Subcutaneous adipose tissue (tissue), 4 donors: ENCODE data around the gene TEX35. TPM values are rescaled to one million over a fixed set of nuclear protein-coding genes. Genes with fewer than 3 reads are reported as not detected.

ENCODE experiments used
- total RNA-seq, 4 donors: library from RNA; depleted of rRNA; stranded (reverse); fragments of >200 nt; gene quantifications; one replicate each; pipeline ENCODE4 v1.1.0, GENCODE V29; 2016
- TF ChIP-seq, protein P1 (sequence below): fragments of 450-650 bp; IDR thresholded peaks from one replicate; pipeline ENCODE4 v1.5.1; 2016; ENCODE audit warnings: low read depth, mild to moderate bottlenecking, control low read depth, antibody characterized with exemption, moderate library complexity

TEX35 gene
- total RNA-seq, 4 donors from 2014 or later: not detected

DNA sequence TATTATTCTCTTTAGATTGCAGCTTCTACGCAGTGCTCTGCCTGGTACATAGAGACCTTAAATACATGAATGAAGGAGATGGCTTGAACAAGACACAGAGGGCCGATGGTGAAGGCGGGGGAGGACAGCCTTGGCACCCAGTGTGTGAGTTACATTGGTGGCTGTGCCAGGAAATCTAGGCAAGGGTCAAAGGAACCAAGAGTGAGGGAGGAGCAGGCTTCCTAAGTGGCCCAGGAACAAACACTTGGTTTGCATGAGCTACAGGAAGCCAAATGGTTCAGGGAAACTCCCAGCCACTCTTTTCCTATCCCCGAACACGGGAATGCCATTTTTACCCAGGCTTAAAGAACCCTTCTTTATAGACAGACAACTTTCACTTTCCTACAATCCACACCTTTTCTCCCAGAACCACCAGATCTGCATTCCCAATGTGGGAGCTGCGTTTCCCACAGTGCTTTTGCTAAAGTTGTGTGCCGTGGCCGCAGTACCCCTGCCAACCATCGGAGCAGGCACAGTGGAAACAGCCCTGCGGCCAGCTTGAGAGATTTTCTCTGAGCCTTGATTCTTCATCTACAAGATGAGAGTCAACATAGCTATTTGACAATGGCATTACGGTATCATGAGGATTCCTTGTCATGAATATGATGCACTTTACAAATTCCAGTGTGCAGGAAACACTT is 12.7 kb upstream of the TEX35 start:
- TF ChIP-seq, protein P1, sequence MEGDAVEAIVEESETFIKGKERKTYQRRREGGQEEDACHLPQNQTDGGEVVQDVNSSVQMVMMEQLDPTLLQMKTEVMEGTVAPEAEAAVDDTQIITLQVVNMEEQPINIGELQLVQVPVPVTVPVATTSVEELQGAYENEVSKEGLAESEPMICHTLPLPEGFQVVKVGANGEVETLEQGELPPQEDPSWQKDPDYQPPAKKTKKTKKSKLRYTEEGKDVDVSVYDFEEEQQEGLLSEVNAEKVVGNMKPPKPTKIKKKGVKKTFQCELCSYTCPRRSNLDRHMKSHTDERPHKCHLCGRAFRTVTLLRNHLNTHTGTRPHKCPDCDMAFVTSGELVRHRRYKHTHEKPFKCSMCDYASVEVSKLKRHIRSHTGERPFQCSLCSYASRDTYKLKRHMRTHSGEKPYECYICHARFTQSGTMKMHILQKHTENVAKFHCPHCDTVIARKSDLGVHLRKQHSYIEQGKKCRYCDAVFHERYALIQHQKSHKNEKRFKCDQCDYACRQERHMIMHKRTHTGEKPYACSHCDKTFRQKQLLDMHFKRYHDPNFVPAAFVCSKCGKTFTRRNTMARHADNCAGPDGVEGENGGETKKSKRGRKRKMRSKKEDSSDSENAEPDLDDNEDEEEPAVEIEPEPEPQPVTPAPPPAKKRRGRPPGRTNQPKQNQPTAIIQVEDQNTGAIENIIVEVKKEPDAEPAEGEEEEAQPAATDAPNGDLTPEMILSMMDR: no peak

DNA sequence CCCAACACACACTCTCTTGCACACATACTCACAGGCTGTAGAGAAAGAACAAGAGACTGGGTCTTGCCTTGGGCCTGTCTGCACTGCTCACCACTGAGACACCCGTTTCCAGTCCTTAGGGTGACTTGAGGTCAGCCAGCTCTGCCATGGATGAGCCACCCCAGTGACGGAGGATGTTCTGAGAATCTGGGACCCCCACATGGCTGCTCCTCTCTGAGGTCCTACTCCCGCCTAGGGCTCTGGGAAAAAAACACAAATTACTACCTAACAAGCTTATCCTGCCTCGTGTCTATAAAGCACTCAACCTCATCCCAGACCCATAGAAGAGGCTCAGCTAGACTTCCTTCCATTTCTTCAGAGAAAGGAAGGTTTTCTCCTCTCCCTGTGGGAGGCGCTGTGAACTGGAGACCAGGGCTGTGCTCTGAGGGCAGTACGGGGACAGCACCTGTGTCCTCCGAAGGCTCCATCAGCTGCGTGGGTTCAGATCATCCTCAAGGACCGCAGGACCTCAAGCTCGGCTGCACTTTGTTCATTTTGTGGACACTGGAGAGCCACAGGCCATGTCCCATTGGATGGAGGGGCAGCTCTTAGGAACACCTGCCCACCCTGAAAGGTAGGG is 11.9 kb upstream of the TEX35 start:
- TF ChIP-seq, protein P1: no peak

DNA sequence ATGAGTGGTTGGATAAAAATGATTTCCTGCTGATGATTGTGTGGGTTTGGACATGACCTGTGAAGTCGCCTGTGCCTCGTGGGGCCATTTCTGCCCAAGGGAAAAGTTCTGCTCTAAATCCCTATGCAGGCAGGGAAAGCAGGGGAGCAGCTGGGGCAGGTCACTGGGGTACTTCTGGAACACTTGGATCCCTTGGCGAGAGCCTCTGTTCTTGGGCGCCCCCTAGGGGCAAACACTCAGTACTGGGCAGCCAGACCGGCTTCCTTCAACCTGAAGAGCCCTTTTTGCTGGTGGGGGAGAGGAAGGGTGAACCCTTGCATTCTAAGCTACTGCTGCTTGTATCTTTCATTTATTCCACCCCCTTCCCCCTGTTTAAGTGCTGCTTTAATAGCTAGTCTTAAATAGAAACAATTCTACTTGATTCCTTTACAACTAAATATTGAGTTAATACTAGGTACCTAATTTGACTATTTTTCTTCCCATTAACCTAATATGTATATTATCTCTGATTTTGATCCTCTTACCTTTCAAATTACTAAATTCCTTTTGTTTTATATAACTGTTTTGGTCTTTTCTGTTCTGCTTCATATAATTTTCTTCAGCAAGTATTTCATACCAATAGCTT is 11.1 kb upstream of the TEX35 start:
- TF ChIP-seq, protein P1: no peak

DNA sequence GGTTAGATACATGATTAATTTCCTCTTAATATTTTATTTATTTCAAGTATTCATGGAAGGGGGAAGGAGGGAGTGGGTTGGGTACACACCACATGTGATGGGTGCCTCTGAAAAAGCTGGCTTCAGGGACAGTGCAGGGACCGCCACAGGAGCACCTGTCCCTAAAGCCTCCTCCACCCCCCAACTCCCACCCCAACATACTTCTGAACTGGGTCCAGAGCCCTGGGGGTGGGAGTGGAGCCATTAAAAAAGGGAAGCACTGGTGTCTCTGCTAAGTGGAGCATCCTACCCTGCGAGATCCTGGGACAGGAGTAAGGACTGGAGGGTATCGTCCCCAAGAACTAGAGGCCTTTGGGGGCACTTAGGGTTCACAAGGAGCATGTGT is 10.6 kb upstream of the TEX35 start:
- TF ChIP-seq, protein P1: no peak

DNA sequence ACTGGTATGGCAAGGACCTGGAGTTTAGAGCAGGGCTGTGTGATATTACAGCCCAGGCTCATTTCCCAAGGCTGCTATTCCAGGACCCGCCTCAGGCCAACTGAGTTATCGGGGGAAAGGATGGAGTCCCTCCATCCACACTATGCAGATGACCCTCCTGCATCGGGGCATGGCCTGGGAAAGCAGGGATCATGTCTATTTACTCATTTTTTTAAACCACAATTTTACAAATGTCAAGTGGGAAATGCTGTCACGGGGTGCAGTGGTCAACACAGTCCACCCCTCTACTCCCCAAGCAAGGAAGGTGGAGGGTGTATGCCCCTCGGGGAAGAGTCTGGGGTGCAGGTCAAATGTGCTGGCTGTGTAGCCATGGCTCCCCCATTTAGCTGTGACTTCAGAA is 10.1 kb upstream of the TEX35 start:
- TF ChIP-seq, protein P1: no peak

DNA sequence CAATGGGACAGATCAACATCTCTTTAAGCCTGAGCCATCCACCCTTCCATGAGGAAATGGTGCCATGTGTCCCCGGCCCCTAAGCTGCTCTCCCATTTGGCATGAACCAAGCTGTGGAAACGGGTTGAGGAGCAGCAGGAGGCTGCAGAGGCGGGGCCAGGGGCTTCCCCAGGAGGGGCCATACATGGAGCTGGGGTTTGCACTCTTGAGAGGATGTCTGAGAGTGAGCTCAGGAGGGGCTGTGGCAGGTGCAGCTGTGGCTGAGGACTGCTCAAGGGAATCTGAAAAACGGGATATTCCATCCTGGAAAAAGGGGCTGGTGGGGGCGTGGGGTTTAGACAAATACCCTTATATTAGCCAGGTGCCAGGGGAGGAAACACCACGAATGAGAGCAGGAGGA is 9.1 kb upstream of the TEX35 start:
- TF ChIP-seq, protein P1: no peak

DNA sequence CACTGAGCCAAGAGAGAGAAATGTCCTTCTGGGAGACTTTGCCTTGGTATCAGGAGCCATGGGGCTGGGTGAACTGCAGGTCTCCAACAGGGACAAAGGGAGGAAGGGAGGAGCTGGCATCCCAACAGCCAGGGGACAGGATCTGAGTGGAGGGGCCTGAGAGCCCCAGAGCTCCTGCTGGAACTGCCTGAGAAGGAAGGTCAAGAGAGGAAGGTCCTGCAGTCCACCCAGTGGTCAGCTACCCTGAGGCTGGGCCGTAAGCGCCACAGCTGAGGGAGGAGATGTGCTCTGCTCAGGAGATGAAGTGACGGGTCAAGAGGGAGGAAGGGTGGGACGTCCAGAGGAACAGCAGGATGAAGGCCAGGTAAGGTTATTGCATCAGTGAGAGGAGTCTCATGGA is 8.6 kb upstream of the TEX35 start:
- TF ChIP-seq, protein P1: no peak
